Measurements from ENCODE around the gene AKAP13.

The AKAP13 gene

GRCh38 chr15:85624291-85624801 lies 243.9 kb downstream of the AKAP13 start:
- ChIA-PET CTCF (interaction anchor here (0.6 to 1.3 kb wide), 7 partner anchors 10 to 139 kb away, joined by 3 to 4 read pairs (median 3); no protein-coding TSS in a partner anchor), POLR2A (interaction anchor here (0.9 kb wide), 1 partner anchor 16 kb away, joined by 3 read pairs; no protein-coding TSS in a partner anchor)

GRCh38 chr15:85625166-85625830 lies 244.9 kb downstream of the AKAP13 start:
- ChIA-PET POLR2A (no interaction called here), CTCF (interaction anchor here (0.6 to 1.1 kb wide), 3 partner anchors 9 to 32 kb away, joined by 3 to 4 read pairs (median 3); no protein-coding TSS in a partner anchor)
- TF ChIP-seq CTCF (IDR thresholded peaks at IDR 0.05; ENCODE audit: insufficient read depth, low read length, missing control alignments) = no peak
- no peak overlapping the region for H3K4me3 ChIP-seq (ENCODE audit: low read depth, low read length)
- DNase-seq (ENCODE audit: low read depth, low spot score) = no peak

More at GRCh38 chr15:85624291-85624801, 243.9 kb downstream of the AKAP13 start:
- no peak for DNase-seq (ENCODE audit: low read depth, low spot score)
- TF ChIP-seq CTCF (IDR thresholded peaks at IDR 0.05; ENCODE audit: insufficient read depth, low read length, missing control alignments) = no peak
- H3K4me3 ChIP-seq (ENCODE audit: low read depth, low read length) = no peak overlapping the region

- POLR2A ChIA-PET = no interaction called here
- H3K4me3 ChIP-seq (ENCODE audit: low read depth, low read length) = no peak overlapping the region
- CTCF ChIA-PET = interaction anchor here (1.1 kb wide), 1 partner anchor 32 kb away, joined by 3 read pairs; no protein-coding TSS in a partner anchor
- DNase-seq (ENCODE audit: low read depth, low spot score) = no peak
- no peak for TF ChIP-seq CTCF (IDR thresholded peaks at IDR 0.05; ENCODE audit: insufficient read depth, low read length, missing control alignments)
Measured at GRCh38 chr15:85625856-85626255, 245.5 kb downstream of the AKAP13 start.

GRCh38 chr15:85627213-85627935 lies 247.0 kb downstream of the AKAP13 start:
- ChIA-PET CTCF (interaction anchor here (0.7 to 0.9 kb wide), 3 partner anchors 9 to 12 kb away, joined by 3 to 4 read pairs (median 4); no protein-coding TSS in a partner anchor), POLR2A (no interaction called here)
- no peak for TF ChIP-seq CTCF (IDR thresholded peaks at IDR 0.05; ENCODE audit: insufficient read depth, low read length, missing control alignments)
- H3K4me3 ChIP-seq (ENCODE audit: low read depth, low read length) = no peak overlapping the region
- no peak for DNase-seq (ENCODE audit: low read depth, low spot score)

GRCh38 chr15:85630311-85630710 lies 249.9 kb downstream of the AKAP13 start:
- no peak for TF ChIP-seq CTCF (IDR thresholded peaks at IDR 0.05; ENCODE audit: insufficient read depth, low read length, missing control alignments)
- CTCF ChIA-PET = no interaction called here

GRCh38 chr15:85631018-85631417 lies 250.6 kb downstream of the AKAP13 start:
- ChIA-PET CTCF (no interaction called here), POLR2A (no interaction called here)
- DNase-seq (ENCODE audit: low read depth, low spot score) = no peak
- TF ChIP-seq CTCF (IDR thresholded peaks at IDR 0.05; ENCODE audit: insufficient read depth, low read length, missing control alignments) = no peak
- no peak overlapping the region for H3K4me3 ChIP-seq (ENCODE audit: low read depth, low read length)

More at GRCh38 chr15:85630311-85630710, 249.9 kb downstream of the AKAP13 start:
- DNase-seq (ENCODE audit: low read depth, low spot score) = no peak
- POLR2A ChIA-PET = no interaction called here
- no peak overlapping the region for H3K4me3 ChIP-seq (ENCODE audit: low read depth, low read length)
